Cerebellar cortex (tissue), 1 donor: ENCODE measurements around the gene CYTH1.
"Not testable (repeated sequence)": the region's sequence is repeated elsewhere in the genome, so short reads cannot be mapped to it uniquely, and the experiment has no call there.

Experiments
- DNase-seq: peaks from one replicate; pipeline ENCODE4 v3.0.0-alpha.2; 2015; ENCODE audit warnings: low spot score

The CYTH1 gene

GRCh38 chr17:78687944-78688343 is 94.1 kb downstream of the CYTH1 start:
- DNase-seq, result no peak

- no peak for DNase-seq
These were observed 94.9 kb downstream of the CYTH1 start for GRCh38 chr17:78687125-78687524.

GRCh38 chr17:78684026-78684425 is 98.0 kb downstream of the CYTH1 start:
- no peak for DNase-seq

- DNase-seq, result no peak
These were observed 98.6 kb downstream of the CYTH1 start for GRCh38 chr17:78683408-78683961.

GRCh38 chr17:78682363-78682762 is 99.7 kb downstream of the CYTH1 start:
- DNase-seq, result no peak

GRCh38 chr17:78680436-78680835 is 101.6 kb downstream of the CYTH1 start:
- DNase-seq, result no peak

GRCh38 chr17:78679495-78680395 is 102.3 kb downstream of the CYTH1 start:
- peak; percentile 96 for DNase-seq

GRCh38 chr17:78678711-78679110 is 103.4 kb downstream of the CYTH1 start:
- DNase-seq, result peak; percentile 57

- DNase-seq, result no peak
These were observed 103.9 kb downstream of the CYTH1 start for GRCh38 chr17:78678222-78678557.

GRCh38 chr17:78677303-78678221 is 104.5 kb downstream of the CYTH1 start:
- DNase-seq, result no peak

GRCh38 chr17:78676412-78677302 is 105.4 kb downstream of the CYTH1 start:
- DNase-seq, result peak; percentile 34

GRCh38 chr17:78675836-78676235 is 106.2 kb downstream of the CYTH1 start:
- no peak for DNase-seq

GRCh38 chr17:78675316-78675616 is 106.8 kb downstream of the CYTH1 start:
- DNase-seq, result no peak

- DNase-seq, result peak; percentile 66
These were observed 107.3 kb downstream of the CYTH1 start for GRCh38 chr17:78674595-78675315.

- DNase-seq, result peak; percentile 60
These were observed 107.9 kb downstream of the CYTH1 start for GRCh38 chr17:78674156-78674555.

- no peak for DNase-seq
These were observed 108.7 kb downstream of the CYTH1 start for GRCh38 chr17:78673395-78673794.

GRCh38 chr17:78672871-78673371 is 109.2 kb downstream of the CYTH1 start:
- no peak for DNase-seq

GRCh38 chr17:78672005-78672404 is 110.1 kb downstream of the CYTH1 start:
- no peak for DNase-seq

GRCh38 chr17:78671726-78672001 is 110.4 kb downstream of the CYTH1 start:
- DNase-seq, result not testable (repeated sequence)

- DNase-seq, result no peak
These were observed 111.0 kb downstream of the CYTH1 start for GRCh38 chr17:78670850-78671725.
